Duodenal mucosa (tissue), 2 donors: ENCODE data around the gene AKAP8.

ENCODE experiments used
- H3K27ac ChIP-seq: one replicate; pipeline ENCODE4 v1.7.0; 2013; ENCODE audit warnings: low read depth, low read length
- H3K27me3 ChIP-seq, 2 donors: one replicate each; pipeline ENCODE4 v1.7.0; 2013; ENCODE audit warnings: low read length in 2 of 2, control low read depth in 1 of 2; ENCODE audit not compliant: insufficient read depth in 2 of 2, control insufficient read depth in 1 of 2
- H3K36me3 ChIP-seq, 2 donors: one replicate each; pipeline ENCODE4 v1.7.0; 2013; ENCODE audit warnings: low read length in 2 of 2, control low read depth in 1 of 2; ENCODE audit not compliant: insufficient read depth in 2 of 2, control insufficient read depth in 1 of 2
- H3K4me1 ChIP-seq, 2 donors: one replicate each; pipeline ENCODE4 v1.7.0; 2013; ENCODE audit warnings: low read length in 2 of 2, control low read depth in 1 of 2; ENCODE audit not compliant: insufficient read depth in 2 of 2, control insufficient read depth in 1 of 2
- H3K4me3 ChIP-seq, 2 donors: one replicate each; pipeline ENCODE4 v1.7.0; 2013; ENCODE audit warnings: low read length in 2 of 2, low read depth in 1 of 2
- H3K9ac ChIP-seq, 2 donors: one replicate each; pipeline ENCODE4 v1.7.0; 2013; ENCODE audit warnings: low read length in 2 of 2, low read depth in 1 of 2
- H3K9me3 ChIP-seq, 2 donors: one replicate each; pipeline ENCODE4 v1.7.0; 2013; ENCODE audit warnings: low read length in 2 of 2, control low read depth in 1 of 2; ENCODE audit not compliant: control insufficient read depth in 1 of 2

Gene AKAP8

GRCh38 chr19:15404097-15404779, 24.7 kb upstream of the AKAP8 start:
- Histone ChIP-seq H3K4me1 (peaks cover 11 to 12% of the 10 kb centered on the region in 2 donors), H3K36me3 (peaks cover 45 to 58% of the 10 kb centered on the region in 2 donors), H3K9ac (no peak overlapping the region), H3K27me3 (no peaks in the 10 kb centered on the region), H3K27ac (no peak overlapping the region), H3K4me3 (no peak overlapping the region), H3K9me3 (no peaks in the 10 kb centered on the region)

DNA sequence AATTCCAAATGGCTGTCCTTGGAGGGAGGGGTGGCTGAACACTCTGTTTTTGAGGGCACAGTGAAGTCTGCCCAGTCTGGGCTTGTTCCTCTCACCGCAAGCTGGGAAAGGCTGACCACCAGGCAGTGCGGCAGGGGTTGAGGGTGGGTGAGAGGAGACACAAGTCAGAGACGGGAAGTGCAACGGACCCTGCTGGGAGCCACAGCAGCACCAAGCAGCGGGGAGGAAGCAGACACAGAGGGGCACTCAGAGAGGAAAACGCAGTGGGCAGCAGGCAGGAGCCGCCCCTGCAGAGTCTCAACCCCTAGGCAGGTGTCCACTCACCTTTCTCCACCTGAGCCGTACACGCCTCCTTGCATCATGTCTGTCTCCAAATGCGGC, 23.6 kb upstream of the AKAP8 start:
- Histone ChIP-seq H3K9ac (no peak overlapping the region), H3K4me1 (peaks cover 11 to 12% of the 10 kb centered on the region in 2 donors), H3K4me3 (no peak overlapping the region), H3K27me3 (no peaks in the 10 kb centered on the region), H3K27ac (no peak overlapping the region), H3K9me3 (no peaks in the 10 kb centered on the region), H3K36me3 (peaks cover 46 to 66% of the 10 kb centered on the region in 2 donors)

- peaks cover 51 to 72% of the 10 kb centered on the region in 2 donors for H3K36me3 ChIP-seq
- H3K9ac ChIP-seq: no peak overlapping the region
- peaks cover 11 to 12% of the 10 kb centered on the region in 2 donors for H3K4me1 ChIP-seq
- H3K4me3 ChIP-seq: no peak overlapping the region
- no peak overlapping the region for H3K27ac ChIP-seq
- no peaks in the 10 kb centered on the region for H3K27me3 ChIP-seq
- H3K9me3 ChIP-seq: no peaks in the 10 kb centered on the region
Measured at GRCh38 chr19:15402411-15403150, 23.0 kb upstream of the AKAP8 start.

DNA sequence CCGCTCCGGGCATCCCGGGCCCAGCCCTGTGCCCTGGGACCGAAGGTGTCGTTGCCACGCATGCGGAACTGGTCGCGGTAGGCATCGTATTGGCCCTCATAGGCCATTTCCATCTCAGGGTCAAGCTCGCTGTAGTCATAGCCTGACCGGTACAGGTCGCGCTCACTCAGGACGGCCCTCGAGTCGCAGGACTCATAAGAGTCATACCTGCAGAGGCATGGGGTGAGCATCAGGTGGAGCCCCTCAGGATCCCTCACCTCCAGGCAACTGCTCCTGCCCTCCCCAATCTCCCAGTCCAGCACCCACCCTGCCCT, 21.8 kb upstream of the AKAP8 start:
- Histone ChIP-seq H3K9me3 (no peaks in the 10 kb centered on the region), H3K36me3 (peaks cover 63 to 84% of the 10 kb centered on the region in 2 donors), H3K4me1 (peaks cover 11 to 12% of the 10 kb centered on the region in 2 donors), H3K4me3 (no peak overlapping the region), H3K9ac (no peak overlapping the region), H3K27me3 (no peaks in the 10 kb centered on the region), H3K27ac (no peak overlapping the region)

DNA sequence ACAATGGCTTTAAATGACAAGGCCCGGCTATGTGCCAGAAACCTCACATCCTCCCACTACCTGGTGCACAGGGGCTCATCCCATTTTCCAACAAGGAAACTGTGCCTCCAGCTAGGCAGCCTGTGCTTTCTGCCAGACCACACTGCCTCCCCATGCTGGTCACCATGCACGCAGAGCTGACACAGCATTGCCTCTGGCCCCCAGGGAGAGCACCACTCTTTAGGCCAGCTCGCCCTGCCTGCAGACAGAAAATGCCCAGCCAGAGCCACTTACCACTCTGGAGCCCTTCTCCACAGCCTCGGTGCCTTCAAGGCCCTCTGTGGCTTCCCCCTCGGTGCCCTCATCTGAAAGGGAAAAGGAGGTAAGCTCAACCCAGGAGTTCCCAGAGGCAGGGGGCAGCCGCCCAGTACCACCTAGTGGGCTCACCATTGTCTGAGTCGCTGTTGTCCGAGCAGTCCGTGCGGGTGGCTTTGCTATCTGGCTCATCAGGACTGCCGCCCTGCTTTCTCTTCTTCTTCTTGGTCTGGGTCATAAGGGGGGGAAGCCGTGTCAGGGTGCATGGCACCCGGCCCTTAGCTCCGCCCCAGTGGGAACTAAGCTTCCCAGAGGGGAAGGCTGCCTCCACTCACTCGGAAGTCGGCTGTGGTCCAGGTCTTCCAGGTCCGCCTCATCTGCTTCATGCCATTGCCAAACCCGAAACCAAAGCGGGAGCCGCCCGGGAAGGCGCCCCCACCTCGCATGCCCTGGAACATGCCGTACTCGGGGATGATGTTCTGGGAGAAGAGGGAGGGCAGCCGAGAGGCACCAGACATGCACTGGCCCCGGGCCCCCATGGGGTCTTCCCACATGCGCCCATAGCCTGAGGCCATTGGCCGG, 21.2 kb upstream of the AKAP8 start:
- Histone ChIP-seq H3K36me3 (peaks cover 61 to 86% of the 10 kb centered on the region in 2 donors), H3K4me3 (no peak overlapping the region), H3K9ac (no peak overlapping the region), H3K9me3 (no peaks in the 10 kb centered on the region), H3K27me3 (no peaks in the 10 kb centered on the region), H3K27ac (no peak overlapping the region), H3K4me1 (peaks cover 11 to 12% of the 10 kb centered on the region in 2 donors)

DNA sequence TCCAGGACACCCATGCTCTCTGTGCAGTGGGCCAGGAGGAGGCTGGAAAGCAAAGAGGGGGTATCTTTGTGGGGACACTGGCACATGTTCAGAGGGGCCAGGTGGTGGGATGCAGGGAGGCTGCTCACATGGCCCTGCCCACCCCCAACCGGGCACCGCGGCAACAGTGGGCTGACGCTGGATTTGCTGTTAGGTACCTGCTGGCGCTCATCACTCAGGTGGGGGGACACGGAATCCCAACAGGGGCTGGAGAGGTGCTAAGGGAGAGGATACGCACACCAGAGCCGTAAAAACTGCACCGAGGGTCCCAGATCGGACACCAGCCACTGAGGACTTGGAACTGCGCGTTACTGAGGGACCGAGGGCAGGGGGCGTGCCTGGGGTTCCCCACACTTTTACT, 20.0 kb upstream of the AKAP8 start:
- Histone ChIP-seq H3K27me3 (no peaks in the 10 kb centered on the region), H3K9me3 (no peaks in the 10 kb centered on the region), H3K9ac (no peak overlapping the region), H3K4me3 (no peak overlapping the region), H3K4me1 (peaks cover 6 to 8% of the 10 kb centered on the region in 2 donors), H3K27ac (no peak overlapping the region), H3K36me3 (peaks cover 61 to 88% of the 10 kb centered on the region in 2 donors)

GRCh38 chr19:15399234-15399515, 19.6 kb upstream of the AKAP8 start:
- Histone ChIP-seq H3K27me3 (no peaks in the 10 kb centered on the region), H3K4me1 (peaks cover 3% of the 10 kb centered on the region in 2 donors), H3K9me3 (no peaks in the 10 kb centered on the region), H3K36me3 (peaks cover 61 to 91% of the 10 kb centered on the region in 2 donors), H3K27ac (no peak overlapping the region), H3K9ac (no peak overlapping the region), H3K4me3 (no peak overlapping the region)

- no peaks in the 10 kb centered on the region for H3K4me1 ChIP-seq
- H3K9me3 ChIP-seq: no peaks in the 10 kb centered on the region
- H3K9ac ChIP-seq: no peak overlapping the region
- H3K36me3 ChIP-seq: peaks cover 60 to 93% of the 10 kb centered on the region in 2 donors
- no peak overlapping the region for H3K27ac ChIP-seq
- H3K4me3 ChIP-seq: no peak overlapping the region
- H3K27me3 ChIP-seq: no peaks in the 10 kb centered on the region
Measured at GRCh38 chr19:15398501-15399233, 19.1 kb upstream of the AKAP8 start.

DNA sequence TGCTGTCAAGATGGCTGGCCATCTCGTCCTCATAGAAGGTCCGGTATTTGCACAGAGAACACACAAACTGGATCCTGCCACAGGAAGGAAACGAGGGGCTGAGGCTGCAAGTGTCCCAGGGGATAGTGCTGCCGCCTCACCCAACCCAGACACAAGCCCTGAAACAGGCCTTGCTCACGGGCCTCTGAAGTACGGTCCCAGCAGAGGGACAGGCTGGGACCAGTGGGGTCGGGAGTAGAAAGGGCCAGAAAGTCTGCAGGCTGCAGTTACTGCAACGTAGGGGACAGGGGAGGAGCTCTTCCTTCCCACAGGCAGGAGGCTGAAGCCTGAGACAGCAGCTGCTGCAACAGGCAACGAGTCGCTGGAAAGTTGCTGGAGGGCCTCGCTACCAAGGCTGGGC, 18.2 kb upstream of the AKAP8 start:
- Histone ChIP-seq H3K9me3 (no peaks in the 10 kb centered on the region), H3K9ac (no peak overlapping the region), H3K4me1 (no peaks in the 10 kb centered on the region), H3K27ac (no peak overlapping the region), H3K27me3 (no peaks in the 10 kb centered on the region), H3K36me3 (peaks cover 51 to 88% of the 10 kb centered on the region in 2 donors), H3K4me3 (no peak overlapping the region)
